Spleen (tissue), 11 donors: ENCODE data around the gene ACOT12. TPM values are rescaled to one million over a fixed set of nuclear protein-coding genes. Genes with fewer than 3 reads are reported as not detected.

Experiments
- DNase-seq: peaks from one replicate; pipeline ENCODE4 v3.0.0-alpha.2; 2020
- H3K27ac ChIP-seq, 8 donors: fragments of 200-600 bp; sonication (generic) in 7 of 8; 1 replicate in 4 of 8; 2 replicates in 4 of 8; pipeline versions ENCODE4 v1.5.0 to v1.8.0; 2016 to 2021; ENCODE audit warnings: inconsistent platforms in 4 of 8, mild to moderate bottlenecking in 4 of 8, moderate library complexity in 1 of 8
- H3K27me3 ChIP-seq, 7 donors: fragments of 200-600 bp; sonication (generic) in 6 of 7; replicated peaks in 1 of 7; 1 replicate in 4 of 7; 2 replicates in 3 of 7; pipeline versions ENCODE4 v1.5.0 to v1.8.0; 2016 to 2021; ENCODE audit warnings: inconsistent platforms in 3 of 7, mild to moderate bottlenecking in 1 of 7
- H3K36me3 ChIP-seq, 6 donors: fragments of 200-600 bp; sonication (generic) in 5 of 6; 1 replicate in 4 of 6; 2 replicates in 2 of 6; pipeline versions ENCODE4 v1.5.0 to v1.8.0; 2016 to 2021; ENCODE audit warnings: inconsistent platforms in 2 of 6
- H3K4me1 ChIP-seq, 6 donors: fragments of 200-600 bp; sonication (generic) in 5 of 6; 1 replicate in 3 of 6; 2 replicates in 3 of 6; pipeline versions ENCODE4 v1.5.0 to v1.8.0; 2016 to 2021; ENCODE audit warnings: inconsistent platforms in 3 of 6
- H3K4me3 ChIP-seq, 8 donors: fragments of 200-600 bp; sonication (generic) in 7 of 8; 1 replicate in 4 of 8; 2 replicates in 4 of 8; pipeline versions ENCODE4 v1.5.0 to v1.8.0; 2016 to 2021; ENCODE audit warnings: inconsistent platforms in 4 of 8, mild to moderate bottlenecking in 4 of 8, moderate library complexity in 2 of 8
- H3K9me3 ChIP-seq, 8 donors: fragments of 200-600 bp; sonication (generic) in 7 of 8; 1 replicate in 4 of 8; 2 replicates in 4 of 8; pipeline versions ENCODE4 v1.5.0 to v1.8.0; 2016 to 2021; ENCODE audit warnings: inconsistent platforms in 4 of 8
- POLR2A ChIP-seq, 3 donors: fragments of 450-650 bp; IDR thresholded peaks; one replicate each; pipeline ENCODE4 v1.5.1; 2017; ENCODE audit warnings: antibody characterized with exemption in 3 of 3, mild to moderate bottlenecking in 1 of 3
- POLR2AphosphoS5 ChIP-seq, 3 donors: sonication (generic); formaldehyde crosslinking; IDR thresholded peaks; one replicate each; pipeline ENCODE4 v1.5.1; 2017; ENCODE audit warnings: antibody characterized with exemption in 3 of 3
- WGBS, 5 donors: extraction: QIAGEN DNeasy Blood & Tissue Kit in 3 of 5; methylation state at CpG; one replicate each; pipeline versions ENCODE4 v1.1.5 to v1.1.7; 2013 to 2018; 5-methylcytosine and 5-hydroxymethylcytosine counted together
- intact Hi-C: fragments of 100-400 bp; cut with DNase I; formaldehyde crosslinking; loops from one replicate; pipeline ENCODE4 v1.15.0; 2023; ENCODE audit warnings: low total_unique reads
- polyA plus RNA-seq, 3 donors: library from polyadenylated mRNA; stranded (reverse); fragments of 200-250 nt; gene quantifications; one replicate each; pipeline ENCODE4 v1.2.1, GENCODE V29; 2013
- total RNA-seq, 7 donors: library from RNA; depleted of rRNA in 3 of 7; stranded (reverse); fragments of >200 nt in 3 of 7; fragmentation: NEBNext Ultra II Directional in 4 of 7; extraction: Animal tissue kit (Norgen Biotek cat#: 25700) in 4 of 7; gene quantifications; one replicate each; pipeline versions ENCODE4 v1.1.0 to v1.2.1, GENCODE V29; 2016 to 2021
- TF ChIP-seq, protein P1 (sequence below), 11 experiments: fragments of 200-600 bp in 7 of 11; fragments of 450-650 bp in 4 of 11; sonication (generic) in 4 of 11; IDR thresholded peaks in 8 of 11; conservative IDR thresholded peaks in 3 of 11; 1 replicate in 7 of 11; 2 replicates in 4 of 11; pipeline versions ENCODE4 v1.4.0 to v1.8.0; 2016 to 2021; ENCODE audit warnings: antibody characterized with exemption in 11 of 11, inconsistent platforms in 4 of 11, mild to moderate bottlenecking in 1 of 11
- donor health status: healthy with polysubstance abuse.
- donor health status: DM: no; HTN: no; CAD: no; lungs with moderate emphysema.
- donor health status: DM: no; HTN: no; CAD: no.
- donor health status: Bipolar disorder and iron deficiency.
- donor health status: healthy.
- donor health status: DM: no; HTN: no; CAD: no.
- donor health status: DM: yes; HTN: yes; CAD: no.

The ACOT12 gene
- total and polyA plus RNA-seq, 10 donors: 0.03 TPM; not detected in 9

DNA sequence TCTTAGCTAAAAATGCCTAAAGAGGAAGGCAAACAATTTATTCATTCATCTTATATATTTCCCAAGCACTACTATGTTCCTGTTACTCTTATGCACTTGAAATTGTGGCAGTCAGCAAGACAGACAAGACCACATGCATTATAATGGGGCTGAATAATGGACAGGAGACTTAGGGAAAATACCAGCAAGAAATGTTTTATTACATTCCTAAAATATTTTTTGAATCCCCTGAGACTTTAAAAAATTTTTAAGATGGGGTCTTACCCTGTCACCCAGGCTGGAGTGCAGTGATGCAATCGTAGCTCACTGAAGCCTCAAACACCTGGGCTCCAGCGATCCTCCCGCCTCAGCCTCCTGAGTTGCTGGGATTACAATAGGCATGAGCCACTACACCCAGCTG, 79.4 kb downstream of the ACOT12 start:
- WGBS, 5 donors: 91 to 95% (median 94%) methylated on average over 3 of the region's 3 CpGs

DNA sequence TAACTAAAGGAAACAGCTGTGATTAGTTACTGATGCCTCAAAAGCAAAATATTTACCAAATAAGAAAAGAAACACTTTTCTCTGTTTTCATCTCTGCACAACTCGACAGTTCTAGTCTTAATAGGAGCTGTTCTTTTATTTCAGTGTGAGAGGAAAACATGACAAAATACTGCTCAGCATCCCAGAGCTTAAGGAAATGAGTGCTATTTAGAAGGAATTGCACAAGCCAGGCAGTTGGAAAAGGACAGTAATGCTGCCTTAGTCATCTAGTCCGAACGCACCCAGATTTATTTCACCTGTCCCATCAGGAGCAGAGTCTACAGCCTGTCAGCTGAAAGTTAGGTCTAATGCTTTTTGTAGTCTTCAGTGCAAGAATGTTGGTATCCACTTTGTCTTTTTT, 80.2 kb downstream of the ACOT12 start:
- H3K9me3 ChIP-seq: no peaks in the 10 kb centered on the region
- no peak overlapping the region for H3K4me3 ChIP-seq
- no peak for TF ChIP-seq POLR2AphosphoS5 (IDR thresholded peaks at IDR 0.05)
- no peak for TF ChIP-seq POLR2A (IDR thresholded peaks at IDR 0.05)
- TF ChIP-seq, protein P1, sequence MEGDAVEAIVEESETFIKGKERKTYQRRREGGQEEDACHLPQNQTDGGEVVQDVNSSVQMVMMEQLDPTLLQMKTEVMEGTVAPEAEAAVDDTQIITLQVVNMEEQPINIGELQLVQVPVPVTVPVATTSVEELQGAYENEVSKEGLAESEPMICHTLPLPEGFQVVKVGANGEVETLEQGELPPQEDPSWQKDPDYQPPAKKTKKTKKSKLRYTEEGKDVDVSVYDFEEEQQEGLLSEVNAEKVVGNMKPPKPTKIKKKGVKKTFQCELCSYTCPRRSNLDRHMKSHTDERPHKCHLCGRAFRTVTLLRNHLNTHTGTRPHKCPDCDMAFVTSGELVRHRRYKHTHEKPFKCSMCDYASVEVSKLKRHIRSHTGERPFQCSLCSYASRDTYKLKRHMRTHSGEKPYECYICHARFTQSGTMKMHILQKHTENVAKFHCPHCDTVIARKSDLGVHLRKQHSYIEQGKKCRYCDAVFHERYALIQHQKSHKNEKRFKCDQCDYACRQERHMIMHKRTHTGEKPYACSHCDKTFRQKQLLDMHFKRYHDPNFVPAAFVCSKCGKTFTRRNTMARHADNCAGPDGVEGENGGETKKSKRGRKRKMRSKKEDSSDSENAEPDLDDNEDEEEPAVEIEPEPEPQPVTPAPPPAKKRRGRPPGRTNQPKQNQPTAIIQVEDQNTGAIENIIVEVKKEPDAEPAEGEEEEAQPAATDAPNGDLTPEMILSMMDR (IDR thresholded peaks at IDR 0.05 in 8 of 11, conservative IDR thresholded peaks at IDR 0.05 in 3 of 11): no peak
- no peak overlapping the region for H3K27ac ChIP-seq
- no peaks in the 10 kb centered on the region for H3K4me1 ChIP-seq
- DNase-seq: no peak
- intact Hi-C loops: no loop called here
- peaks cover 0 to 65% (median 41%) of the 10 kb centered on the region in 6 donors for H3K36me3 ChIP-seq
- WGBS, 5 donors: 87 to 99% (median 95%) methylated on average over 3 of the region's 3 CpGs
- no peaks in the 10 kb centered on the region for H3K27me3 ChIP-seq

More for the DNA sequence above, 79.4 kb downstream of the ACOT12 start:
- intact Hi-C loops: no loop called here
- Histone ChIP-seq H3K36me3 (peaks cover 0 to 56% (median 35%) of the 10 kb centered on the region in 6 donors), H3K9me3 (no peaks in the 10 kb centered on the region), H3K4me3 (no peak overlapping the region), H3K27ac (no peak overlapping the region), H3K4me1 (no peaks in the 10 kb centered on the region), H3K27me3 (no peaks in the 10 kb centered on the region)
- TF ChIP-seq POLR2A (IDR thresholded peaks at IDR 0.05): no peak
- TF ChIP-seq, protein P1 (IDR thresholded peaks at IDR 0.05 in 8 of 11, conservative IDR thresholded peaks at IDR 0.05 in 3 of 11): no peak
- TF ChIP-seq POLR2AphosphoS5 (IDR thresholded peaks at IDR 0.05): no peak
- DNase-seq: no peak

DNA sequence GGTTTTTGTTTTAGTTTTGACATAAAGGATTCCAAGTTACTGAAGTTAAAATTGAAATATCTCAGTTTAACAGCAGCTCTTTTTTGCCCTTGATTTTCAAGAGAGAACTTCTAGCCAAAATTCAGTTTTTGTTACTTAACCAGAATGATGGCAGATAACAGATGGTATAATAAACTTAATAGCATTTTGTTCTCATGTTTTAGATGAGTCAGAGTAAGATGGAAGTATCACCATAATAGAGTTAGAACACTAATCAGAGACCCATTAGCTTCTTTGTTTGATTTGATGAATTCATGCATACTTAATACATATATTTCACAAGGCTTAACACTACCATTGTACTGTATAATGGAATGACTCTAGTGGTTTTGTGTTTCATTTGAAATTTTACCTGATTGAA, 80.7 kb downstream of the ACOT12 start:
- no peak for DNase-seq
- Histone ChIP-seq H3K4me3 (no peak overlapping the region), H3K36me3 (peaks cover 0 to 68% (median 43%) of the 10 kb centered on the region in 6 donors), H3K4me1 (no peaks in the 10 kb centered on the region), H3K27me3 (no peaks in the 10 kb centered on the region), H3K9me3 (no peaks in the 10 kb centered on the region), H3K27ac (no peak overlapping the region)
- intact Hi-C loops: no loop called here
- TF ChIP-seq POLR2A (IDR thresholded peaks at IDR 0.05): no peak

DNA sequence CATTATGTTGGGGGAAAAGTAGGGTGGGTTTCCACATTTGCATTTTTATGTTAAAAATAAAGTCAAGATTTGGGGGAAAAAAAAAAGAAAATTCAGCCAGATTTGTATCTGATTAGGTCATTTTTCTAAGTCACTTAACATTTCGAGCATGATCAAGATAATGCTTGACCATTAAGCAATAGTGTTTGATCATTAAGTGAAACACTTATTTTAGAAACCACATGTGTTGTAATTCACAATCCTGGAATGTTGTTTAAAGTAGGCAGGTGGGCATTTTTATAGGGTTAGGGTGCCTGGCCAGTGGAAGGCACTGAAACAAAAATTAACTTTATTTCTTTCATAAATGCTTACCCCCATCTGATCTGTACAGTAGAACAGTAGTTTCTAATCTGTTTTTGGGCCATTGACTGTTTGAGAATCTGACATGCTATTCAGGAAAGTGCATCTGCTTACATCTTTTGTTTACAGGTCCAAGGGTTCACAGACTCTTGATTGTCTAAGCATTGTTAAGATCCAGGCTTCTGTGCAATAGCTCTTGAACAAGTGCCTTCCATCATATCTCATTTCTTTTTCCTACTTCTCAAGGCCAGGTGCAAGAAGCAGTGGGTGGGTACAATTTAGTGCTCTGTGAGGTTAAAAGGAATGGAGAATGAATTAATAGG, 83.4 kb downstream of the ACOT12 start:
- WGBS, 5 donors: 93 to 100% (median 98%) methylated on average over 1 of the region's 1 CpG
- no peaks in the 10 kb centered on the region for H3K27me3 ChIP-seq
- DNase-seq: no peak
- peaks cover 0 to 8% (median 1%) of the 10 kb centered on the region in 6 donors for H3K4me1 ChIP-seq
- H3K9me3 ChIP-seq: no peaks in the 10 kb centered on the region
- H3K36me3 ChIP-seq: peaks cover 0 to 71% (median 43%) of the 10 kb centered on the region in 6 donors
- H3K4me3 ChIP-seq: no peak overlapping the region
- intact Hi-C loops: no loop called here
- H3K27ac ChIP-seq: no peak overlapping the region
- TF ChIP-seq POLR2A (IDR thresholded peaks at IDR 0.05) (no peak), POLR2AphosphoS5 (IDR thresholded peaks at IDR 0.05) (no peak)
- TF ChIP-seq, protein P1 (IDR thresholded peaks at IDR 0.05 in 8 of 11, conservative IDR thresholded peaks at IDR 0.05 in 3 of 11): no peak
